ENCODE measurements around the gene UBE3B.

UBE3B gene

GRCh38 chr12:109475993-109476806 is 1.2 kb upstream of the UBE3B start:
- no peak for DNase-seq

- DNase-seq, result no peak
These were observed 638 bp upstream of the UBE3B start for GRCh38 chr12:109476807-109477184.

DNA sequence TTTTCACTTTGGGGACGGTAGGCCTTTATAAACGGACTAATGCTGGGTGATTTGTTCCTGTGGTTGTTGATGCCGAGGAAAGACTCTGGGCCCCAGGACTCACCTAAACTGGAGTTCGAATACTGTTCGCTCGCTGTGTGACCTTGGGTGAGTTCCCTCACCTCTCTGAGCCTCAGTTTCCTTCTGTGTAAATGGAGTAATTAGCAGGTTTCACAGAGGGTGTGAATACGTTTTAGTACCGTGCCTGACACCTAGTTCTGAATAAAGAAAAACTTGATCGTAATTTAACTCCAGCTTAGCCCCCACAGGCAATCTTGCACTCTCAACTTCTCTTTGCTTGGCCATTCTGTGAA is 505 bp downstream of the UBE3B start:
- DNase-seq, result no peak

GRCh38 chr12:109479761-109480160 is 2.3 kb downstream of the UBE3B start:
- DNase-seq, result no peak

DNA sequence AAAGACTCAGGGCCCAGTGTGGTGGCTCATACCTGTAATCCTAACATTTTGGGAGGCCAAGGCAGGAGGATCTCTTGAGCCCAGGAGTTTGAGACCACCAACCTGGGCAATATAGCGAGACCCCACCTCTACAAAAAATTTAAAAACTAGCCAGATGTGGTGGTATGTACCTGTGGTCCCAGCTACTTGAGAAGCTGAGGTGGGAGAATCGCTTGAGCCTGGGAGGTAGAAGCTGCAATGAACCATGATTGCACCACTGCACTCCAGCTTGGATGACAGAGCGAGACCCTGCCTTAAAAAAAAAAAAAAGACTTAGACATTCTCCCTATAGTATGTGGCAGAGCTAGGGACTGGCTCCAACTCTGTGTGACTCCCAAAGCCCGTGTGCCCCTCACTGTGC is 2.9 kb downstream of the UBE3B start:
- no peak for DNase-seq

DNA sequence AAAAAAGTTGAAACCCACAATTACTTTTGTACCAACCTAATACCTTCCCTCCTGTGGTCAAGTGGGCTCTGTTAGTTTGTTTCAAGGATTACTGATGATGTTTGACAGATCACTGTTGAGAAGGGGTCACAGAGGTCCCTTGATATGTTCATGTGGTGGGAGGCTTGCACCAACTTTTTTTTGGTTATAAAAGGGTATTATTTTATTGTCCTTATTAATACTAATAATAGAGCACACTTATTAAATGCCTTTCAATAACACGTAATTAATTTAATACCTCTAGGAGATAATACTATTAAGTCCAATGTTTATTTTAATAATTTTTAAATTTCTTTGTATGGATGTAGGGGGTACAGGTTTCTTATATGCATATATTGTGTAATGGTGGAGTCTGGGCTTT is 4.4 kb downstream of the UBE3B start:
- DNase-seq, result no peak

GRCh38 chr12:109482491-109482890 is 5.1 kb downstream of the UBE3B start:
- no peak for DNase-seq

GRCh38 chr12:109482894-109483293 is 5.5 kb downstream of the UBE3B start:
- DNase-seq, result no peak

DNA sequence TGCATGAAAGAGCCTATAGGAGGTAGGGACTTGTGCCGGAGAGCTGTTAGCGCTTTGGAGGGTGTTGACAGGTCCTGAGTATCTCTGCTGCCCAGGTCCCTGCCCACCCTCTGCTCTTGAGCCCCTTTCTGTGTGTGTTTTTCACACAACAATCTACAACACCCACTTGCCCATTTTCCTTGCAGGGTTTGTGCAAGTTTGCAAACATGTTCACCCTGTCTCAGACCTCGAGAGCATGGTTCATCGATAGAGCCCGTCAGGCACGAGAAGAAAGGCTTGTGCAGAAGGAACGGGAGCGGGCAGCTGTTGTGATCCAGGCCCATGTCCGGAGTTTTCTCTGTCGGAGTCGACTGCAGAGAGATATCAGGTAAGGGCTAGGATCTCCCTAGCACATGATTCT is 5.9 kb downstream of the UBE3B start:
- DNase-seq, result no peak

DNA sequence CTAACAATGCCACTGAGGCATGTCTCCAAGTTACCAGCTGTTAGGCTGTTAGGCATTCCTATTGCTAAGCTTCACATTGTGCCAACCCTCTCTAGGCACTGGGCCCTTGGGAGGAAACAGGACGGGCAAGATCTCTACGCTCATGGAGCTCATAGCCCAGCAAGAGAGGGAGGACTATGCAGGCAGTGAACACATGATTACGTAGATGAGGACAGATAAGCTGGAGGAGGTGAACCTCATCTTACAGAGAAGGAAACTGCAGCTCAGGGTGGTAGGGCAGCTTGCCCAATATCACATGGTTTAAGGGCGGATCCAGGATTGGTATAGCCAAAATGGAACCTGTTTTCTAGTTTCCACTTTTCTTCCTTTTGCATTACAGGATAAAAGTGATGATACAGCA is 7.8 kb downstream of the UBE3B start:
- no peak for DNase-seq

DNA sequence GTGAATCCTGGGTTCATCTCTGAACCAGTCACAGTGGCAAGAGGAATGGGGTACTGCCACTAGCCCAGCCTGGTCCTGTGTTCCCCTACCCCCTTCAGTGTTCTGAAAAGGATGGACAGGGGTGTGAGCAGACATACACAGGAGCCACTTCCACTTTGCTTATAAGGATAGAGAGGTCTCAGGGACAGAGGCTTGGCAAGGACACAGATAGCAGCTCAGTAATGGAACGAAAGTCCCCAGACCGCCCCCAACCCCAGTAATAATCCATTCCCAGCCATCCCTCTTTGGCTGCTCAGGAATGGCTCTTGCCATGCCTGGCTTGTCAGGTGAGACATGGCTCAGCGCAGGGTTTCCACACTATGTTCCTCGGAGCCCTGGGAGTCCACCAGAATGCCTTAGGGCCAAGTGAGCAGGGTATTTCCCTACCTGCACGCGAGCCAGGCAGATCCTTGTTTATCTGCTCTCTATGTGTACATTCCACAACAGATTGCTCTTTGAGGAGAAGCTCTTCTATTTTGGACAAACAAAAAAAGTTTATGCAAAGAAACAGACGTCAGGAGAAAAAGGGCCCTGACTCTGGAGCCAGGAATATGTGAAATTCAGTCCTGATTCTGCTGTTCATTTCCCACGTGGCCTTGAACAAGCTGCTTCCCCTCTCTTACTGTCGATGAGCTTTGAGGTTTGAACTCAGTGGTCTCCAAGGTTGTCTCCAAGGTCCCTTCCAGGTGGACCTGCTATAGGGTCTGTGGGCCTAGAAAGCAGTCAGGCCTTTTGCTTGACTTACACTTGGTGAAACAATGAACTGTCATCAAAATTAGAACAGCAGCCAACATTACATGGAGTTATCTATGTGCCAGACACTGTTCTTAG is 10.0 kb downstream of the UBE3B start:
- DNase-seq, result no peak

GRCh38 chr12:109488051-109488665 is 10.7 kb downstream of the UBE3B start:
- no peak for DNase-seq

GRCh38 chr12:109489016-109489954 is 11.9 kb downstream of the UBE3B start:
- no peak for DNase-seq

GRCh38 chr12:109489955-109490565 is 12.6 kb downstream of the UBE3B start:
- DNase-seq, result no peak

GRCh38 chr12:109491671-109492070 is 14.2 kb downstream of the UBE3B start:
- DNase-seq, result no peak

- no peak for DNase-seq
These were observed 14.9 kb downstream of the UBE3B start for GRCh38 chr12:109492371-109492770.

- no peak for DNase-seq
These were observed 15.7 kb downstream of the UBE3B start for GRCh38 chr12:109493090-109493489.

DNA sequence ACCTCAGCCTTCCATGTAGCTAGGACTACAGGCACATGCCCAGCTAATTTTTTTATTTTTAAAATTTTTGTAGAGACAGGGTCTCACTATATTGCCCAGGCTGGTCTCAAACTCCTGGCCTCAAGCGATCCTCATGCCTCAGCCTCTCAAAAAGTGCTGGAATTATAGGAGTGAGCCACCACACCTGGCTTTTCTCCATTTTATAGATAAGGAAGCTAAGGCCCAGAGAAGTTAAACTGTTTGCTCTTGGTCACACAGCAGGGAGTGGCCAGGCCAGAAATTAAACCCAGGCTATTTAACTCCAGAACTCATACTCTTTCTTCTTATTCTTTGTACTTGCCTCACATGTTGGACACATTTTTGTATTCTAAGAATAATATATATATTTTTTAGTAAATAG is 16.5 kb downstream of the UBE3B start:
- DNase-seq, result no peak

DNA sequence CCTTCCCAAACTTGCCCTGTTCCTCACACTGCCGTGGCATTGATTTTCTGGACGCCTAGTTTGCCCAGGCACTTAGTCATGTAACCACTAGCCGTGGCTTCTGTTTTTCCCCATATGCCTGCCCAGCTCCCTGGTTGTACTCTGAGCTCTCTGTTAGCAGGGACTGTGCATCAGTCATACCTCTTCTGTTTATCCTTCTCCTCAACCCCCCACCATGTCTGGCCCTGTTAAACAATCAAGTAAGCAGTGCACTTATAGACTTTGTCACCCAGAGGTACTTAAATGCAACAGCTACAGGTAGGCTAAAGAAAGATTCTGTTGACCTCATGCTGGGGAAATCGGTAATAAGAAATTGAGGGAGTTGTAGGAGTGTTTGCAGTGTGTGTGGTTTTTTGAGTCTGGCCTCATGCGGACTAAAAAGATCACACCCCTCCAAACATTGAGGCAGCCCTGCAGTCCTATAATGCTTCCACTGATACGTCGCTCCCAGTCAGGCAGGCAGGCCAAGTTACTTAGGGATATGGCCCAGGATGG is 17.0 kb downstream of the UBE3B start:
- DNase-seq, result no peak

DNA sequence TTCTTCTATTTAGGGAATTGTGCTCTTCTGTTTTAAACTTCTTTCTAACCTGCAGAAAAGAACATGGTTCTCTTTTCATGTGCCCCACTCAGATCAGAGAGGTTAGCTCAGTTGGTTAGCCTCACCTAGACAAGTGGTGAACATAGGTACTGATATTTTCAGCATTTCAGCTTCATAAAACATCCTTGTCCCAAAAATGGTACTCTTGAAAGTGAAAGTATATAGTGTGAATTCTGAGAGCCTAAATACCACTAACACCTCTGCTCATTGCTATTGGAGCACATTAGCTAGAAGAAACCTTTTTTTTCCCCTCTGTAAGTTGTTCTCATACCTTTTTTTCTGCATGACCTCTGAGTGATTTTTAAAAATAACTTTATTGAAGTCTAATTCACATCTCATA is 17.6 kb downstream of the UBE3B start:
- no peak for DNase-seq

DNA sequence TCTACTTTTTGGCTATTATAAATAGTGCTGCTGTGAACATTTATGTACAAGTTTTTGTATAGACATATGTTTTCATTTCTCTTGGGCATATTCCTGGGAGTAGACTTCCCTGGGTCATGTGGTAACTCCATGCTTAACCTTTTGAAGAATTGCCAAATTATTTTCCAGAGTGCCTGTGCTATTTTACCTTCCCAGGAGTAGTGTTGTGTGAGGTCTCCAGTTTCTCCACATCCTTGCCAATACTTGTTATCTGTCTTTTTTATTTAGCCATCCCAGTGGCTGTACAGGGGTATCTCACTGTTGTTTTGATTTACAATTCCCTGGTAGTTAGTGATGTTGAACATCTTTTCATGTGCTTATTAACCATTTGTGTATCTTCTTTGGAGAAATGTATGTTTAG is 18.9 kb downstream of the UBE3B start:
- DNase-seq, result no peak

- DNase-seq, result no peak
These were observed 20.2 kb downstream of the UBE3B start for GRCh38 chr12:109497675-109498074.
